ENCODE data around the gene LIMK1. TPM values are rescaled to one million over a fixed set of nuclear protein-coding genes. Genes with fewer than 3 reads are reported as not detected.

Gene LIMK1
- total RNA-seq, 1 donor from 2014 or later = 20.3 TPM

GRCh38 chr7:74074770-74075169, 8.8 kb upstream of the LIMK1 start:
- no peak for TF ChIP-seq CTCF (IDR thresholded peaks at IDR 0.05)
- Mint-ChIP-seq H3K4me1 (ENCODE audit: unreplicated experiment) (peaks cover 15% of the 10 kb centered on the region), H3K9me3 (ENCODE audit: unreplicated experiment) (no peaks in the 10 kb centered on the region), H3K4me3 (ENCODE audit: unreplicated experiment) (no peak overlapping the region), H3K27ac (ENCODE audit: unreplicated experiment) (no peak overlapping the region), H3K27me3 (ENCODE audit: unreplicated experiment) (no peaks in the 10 kb centered on the region), H3K36me3 (ENCODE audit: unreplicated experiment) (no peaks in the 10 kb centered on the region)
- no peak for DNase-seq (ENCODE audit: extremely low spot score, unreplicated experiment)

- TF ChIP-seq CTCF (IDR thresholded peaks at IDR 0.05) = no peak
- Mint-ChIP-seq H3K27ac (ENCODE audit: unreplicated experiment) (peak overlapping the region; percentile 90), H3K27me3 (ENCODE audit: unreplicated experiment) (no peaks in the 10 kb centered on the region)
These were observed 5.1 kb upstream of the LIMK1 start for GRCh38 chr7:74078461-74078860.

GRCh38 chr7:74082770-74083116, 861 bp upstream of the LIMK1 start:
- DNase-seq (ENCODE audit: extremely low spot score, unreplicated experiment) = no peak
- no peak for TF ChIP-seq CTCF (IDR thresholded peaks at IDR 0.05)
- Mint-ChIP-seq H3K27me3 (ENCODE audit: unreplicated experiment) (no peaks in the 10 kb centered on the region), H3K36me3 (ENCODE audit: unreplicated experiment) (no peaks in the 10 kb centered on the region), H3K4me1 (ENCODE audit: unreplicated experiment) (peaks cover 26% of the 10 kb centered on the region), H3K4me3 (ENCODE audit: unreplicated experiment) (no peak overlapping the region), H3K27ac (ENCODE audit: unreplicated experiment) (no peak overlapping the region), H3K9me3 (ENCODE audit: unreplicated experiment) (no peaks in the 10 kb centered on the region)

More at GRCh38 chr7:74078461-74078860, 5.1 kb upstream of the LIMK1 start:
- no peak for DNase-seq (ENCODE audit: extremely low spot score, unreplicated experiment)
- Mint-ChIP-seq H3K4me1 (ENCODE audit: unreplicated experiment) (peaks cover 19% of the 10 kb centered on the region), H3K4me3 (ENCODE audit: unreplicated experiment) (no peak overlapping the region), H3K9me3 (ENCODE audit: unreplicated experiment) (no peaks in the 10 kb centered on the region), H3K36me3 (ENCODE audit: unreplicated experiment) (no peaks in the 10 kb centered on the region)

- Mint-ChIP-seq H3K36me3 (ENCODE audit: unreplicated experiment) (no peaks in the 10 kb centered on the region), H3K4me3 (ENCODE audit: unreplicated experiment) (peak overlapping the region; percentile 74), H3K9me3 (ENCODE audit: unreplicated experiment) (no peaks in the 10 kb centered on the region), H3K27ac (ENCODE audit: unreplicated experiment) (peak overlapping the region; percentile 44), H3K27me3 (ENCODE audit: unreplicated experiment) (no peaks in the 10 kb centered on the region), H3K4me1 (ENCODE audit: unreplicated experiment) (peaks cover 18% of the 10 kb centered on the region)
- TF ChIP-seq CTCF (IDR thresholded peaks at IDR 0.05) = no peak
- no peak for DNase-seq (ENCODE audit: extremely low spot score, unreplicated experiment)
These were observed 521 bp downstream of the LIMK1 start for GRCh38 chr7:74083928-74084721.

GRCh38 chr7:74084722-74085578, 1.3 kb downstream of the LIMK1 start:
- DNase-seq (ENCODE audit: extremely low spot score, unreplicated experiment) = no peak
- Mint-ChIP-seq H3K4me1 (ENCODE audit: unreplicated experiment) (peaks cover 10% of the 10 kb centered on the region), H3K9me3 (ENCODE audit: unreplicated experiment) (no peaks in the 10 kb centered on the region), H3K27me3 (ENCODE audit: unreplicated experiment) (no peaks in the 10 kb centered on the region), H3K27ac (ENCODE audit: unreplicated experiment) (peak overlapping the region; percentile 44), H3K4me3 (ENCODE audit: unreplicated experiment) (peak overlapping the region; percentile 74), H3K36me3 (ENCODE audit: unreplicated experiment) (peaks cover 3% of the 10 kb centered on the region)
- TF ChIP-seq CTCF (IDR thresholded peaks at IDR 0.05) = no peak
